Fibroblast of the aortic adventitia (primary cell): ENCODE results near the gene GFOD1. TPM values are rescaled to one million over a fixed set of nuclear protein-coding genes. Genes with fewer than 3 reads are reported as not detected.

Experiments used
- DNase-seq: peaks from one replicate; pipeline ENCODE4 v3.0.0-alpha.2; 2010; ENCODE audit warnings: low read depth
- H3K4me3 ChIP-seq: 2 replicates; pipeline ENCODE4 v1.5.1; 2011; ENCODE audit warnings: low read depth, mild to moderate bottlenecking, control low read depth, low read length, moderate library complexity
- total RNA-seq: library from RNA; depleted of rRNA; stranded (reverse); fragments of >200 nt; gene quantifications from 2 replicates; pipeline ENCODE4 v1.2.3, GENCODE V29; 2012; ENCODE audit warnings: low replicate concordance
- TF ChIP-seq, protein P1 (sequence below): IDR thresholded peaks from 2 replicates; pipeline ENCODE4 v1.5.1; 2011; ENCODE audit warnings: mild to moderate bottlenecking, low read length, control low read depth, inconsistent platforms; ENCODE audit not compliant: insufficient read depth

GFOD1 gene
- total RNA-seq, 1 donor = 2.6 TPM

DNA sequence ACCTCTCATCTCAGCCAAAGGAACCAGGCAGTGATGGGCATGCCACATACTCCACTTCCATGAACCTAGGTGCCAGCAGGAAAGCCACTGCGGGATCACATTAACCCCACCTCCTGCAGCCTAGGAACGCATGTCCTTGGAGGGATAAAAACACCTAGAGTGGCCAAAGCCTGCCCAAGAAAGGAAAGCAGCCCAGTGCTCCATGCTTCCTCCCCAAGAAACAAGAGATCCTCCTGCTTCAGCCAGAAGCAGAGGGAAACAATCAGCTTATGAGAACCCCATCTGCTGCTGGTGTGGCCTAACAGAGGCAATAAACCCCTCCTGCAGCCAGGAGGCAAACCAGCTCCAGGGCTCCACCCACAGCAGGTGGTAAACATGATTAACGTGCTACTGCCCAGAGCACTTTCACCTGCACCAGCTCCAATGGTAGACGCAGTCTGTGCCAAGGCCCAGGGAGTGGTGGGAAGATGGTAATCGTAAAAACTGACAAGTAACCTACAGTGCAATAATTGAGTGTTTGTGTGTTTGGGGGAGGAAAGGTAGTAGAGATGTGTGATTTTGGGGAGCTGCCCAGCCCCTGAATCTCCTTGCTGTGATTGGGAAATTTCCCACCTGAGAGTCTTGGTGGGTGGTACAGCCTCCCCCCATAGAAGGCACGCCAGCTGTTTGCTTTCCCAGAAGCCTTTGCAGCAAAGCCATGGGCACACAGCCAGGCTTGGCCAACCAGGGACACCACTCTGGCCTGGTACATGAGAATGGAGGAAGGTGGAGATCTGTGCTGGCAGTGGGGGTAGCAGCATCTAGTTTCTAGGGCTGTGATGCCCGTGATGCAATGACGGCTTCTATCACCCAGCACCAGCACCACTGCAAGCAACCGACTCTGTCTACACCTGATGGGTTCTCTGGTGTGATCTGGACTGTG, 108.5 kb downstream of the GFOD1 start:
- DNase-seq = no peak
- no peak overlapping the region for H3K4me3 ChIP-seq
- TF ChIP-seq, protein P1, sequence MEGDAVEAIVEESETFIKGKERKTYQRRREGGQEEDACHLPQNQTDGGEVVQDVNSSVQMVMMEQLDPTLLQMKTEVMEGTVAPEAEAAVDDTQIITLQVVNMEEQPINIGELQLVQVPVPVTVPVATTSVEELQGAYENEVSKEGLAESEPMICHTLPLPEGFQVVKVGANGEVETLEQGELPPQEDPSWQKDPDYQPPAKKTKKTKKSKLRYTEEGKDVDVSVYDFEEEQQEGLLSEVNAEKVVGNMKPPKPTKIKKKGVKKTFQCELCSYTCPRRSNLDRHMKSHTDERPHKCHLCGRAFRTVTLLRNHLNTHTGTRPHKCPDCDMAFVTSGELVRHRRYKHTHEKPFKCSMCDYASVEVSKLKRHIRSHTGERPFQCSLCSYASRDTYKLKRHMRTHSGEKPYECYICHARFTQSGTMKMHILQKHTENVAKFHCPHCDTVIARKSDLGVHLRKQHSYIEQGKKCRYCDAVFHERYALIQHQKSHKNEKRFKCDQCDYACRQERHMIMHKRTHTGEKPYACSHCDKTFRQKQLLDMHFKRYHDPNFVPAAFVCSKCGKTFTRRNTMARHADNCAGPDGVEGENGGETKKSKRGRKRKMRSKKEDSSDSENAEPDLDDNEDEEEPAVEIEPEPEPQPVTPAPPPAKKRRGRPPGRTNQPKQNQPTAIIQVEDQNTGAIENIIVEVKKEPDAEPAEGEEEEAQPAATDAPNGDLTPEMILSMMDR = no peak

DNA sequence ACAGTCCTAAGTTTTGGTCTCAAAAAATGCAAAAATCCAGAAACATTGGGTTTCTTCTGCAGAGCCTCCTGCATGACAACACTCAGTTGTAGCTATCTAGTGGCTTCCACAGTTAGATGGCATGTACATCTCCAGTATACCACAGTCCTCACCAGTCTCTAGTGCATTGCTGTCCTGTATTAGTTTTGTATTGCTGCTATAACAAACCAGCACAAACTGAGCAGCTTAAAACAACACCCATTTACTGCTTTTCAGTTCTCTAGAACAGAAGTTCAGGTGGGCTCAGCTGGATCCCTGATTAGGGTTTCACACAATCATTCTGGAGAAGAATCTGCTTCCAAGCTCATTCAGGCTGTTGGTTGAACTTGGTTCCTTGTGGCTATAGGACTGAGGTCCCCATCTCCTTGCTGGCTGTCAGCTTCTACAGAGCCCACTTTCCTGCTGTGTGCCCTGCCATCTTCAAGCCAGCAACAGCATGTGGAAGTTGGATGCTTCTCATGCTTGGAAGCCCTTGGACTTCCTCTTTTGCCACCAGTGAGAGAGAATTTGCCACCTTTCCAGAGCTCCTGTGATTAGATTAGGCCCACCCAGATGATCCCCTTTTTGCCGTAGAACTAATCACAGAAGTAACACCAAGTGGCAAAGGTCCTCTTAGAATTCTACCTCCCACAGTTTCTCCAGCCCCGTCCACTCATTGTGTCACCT, 110.2 kb downstream of the GFOD1 start:
- TF ChIP-seq, protein P1 = no peak
- DNase-seq = no peak
- no peak overlapping the region for H3K4me3 ChIP-seq

DNA sequence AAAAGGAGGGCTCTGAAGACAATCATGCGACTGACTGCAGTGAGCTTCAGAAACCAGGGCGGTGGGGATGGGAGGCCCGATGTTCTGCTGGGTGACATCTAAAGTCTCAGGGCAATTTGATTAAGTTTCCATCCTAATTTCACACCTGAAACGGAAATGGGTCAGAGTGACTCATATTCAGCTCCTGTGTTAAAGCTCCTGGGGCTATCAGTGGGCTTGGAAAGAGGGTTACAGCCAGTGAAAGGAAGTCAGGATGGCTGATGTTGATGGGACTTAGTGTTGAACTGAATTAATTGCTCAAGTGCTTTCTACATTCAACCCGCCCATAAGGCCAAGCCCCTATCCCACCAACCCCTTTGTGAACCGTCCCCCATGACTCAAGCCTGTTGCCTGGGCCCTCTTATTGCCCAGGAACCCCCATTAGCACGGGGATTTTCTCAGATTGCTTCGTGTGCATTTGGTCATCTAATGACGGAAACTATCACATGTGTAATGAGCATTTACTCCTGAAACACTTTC, 112.0 kb downstream of the GFOD1 start:
- DNase-seq = no peak
- TF ChIP-seq, protein P1 = no peak
- no peak overlapping the region for H3K4me3 ChIP-seq

DNA sequence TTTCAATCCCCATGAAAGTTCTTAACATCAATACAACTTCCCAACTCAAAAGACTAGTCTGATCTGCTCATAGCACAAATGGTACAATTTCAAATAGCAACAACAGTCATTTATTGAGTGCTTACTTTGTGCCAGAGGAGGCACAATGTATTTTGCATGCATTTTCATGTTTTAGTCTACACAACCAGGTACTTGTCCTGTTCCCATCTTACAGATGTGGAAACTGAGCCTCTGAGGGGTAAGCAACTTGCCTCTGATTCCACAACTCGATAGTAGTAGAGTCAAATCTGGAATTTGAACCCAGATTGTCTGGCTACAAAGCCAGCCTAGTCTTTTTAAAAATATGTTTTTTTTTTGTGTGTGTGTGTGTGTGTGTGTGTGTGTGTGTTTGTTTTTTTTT, 113.5 kb downstream of the GFOD1 start:
- DNase-seq = no peak
- TF ChIP-seq, protein P1 = no peak
- no peak overlapping the region for H3K4me3 ChIP-seq

DNA sequence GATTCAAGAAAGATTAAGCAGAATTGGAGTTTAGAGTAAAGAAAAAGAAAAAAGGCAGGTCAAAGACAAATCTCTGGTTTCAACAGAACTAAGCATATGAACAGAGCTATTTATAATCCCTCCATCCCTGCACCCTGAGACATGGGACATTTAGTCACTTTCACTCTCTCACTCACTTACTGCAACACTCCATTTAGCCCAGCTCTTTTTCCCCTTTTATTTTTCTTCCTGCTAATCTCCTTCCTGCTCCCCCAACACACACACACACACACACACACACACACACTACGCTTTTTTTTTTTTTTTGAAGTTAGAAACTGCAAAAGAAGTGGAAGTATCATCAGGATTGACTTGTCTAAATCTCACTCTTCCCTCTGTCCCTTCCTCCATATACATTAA, 113.9 kb downstream of the GFOD1 start:
- TF ChIP-seq, protein P1 = no peak
- no peak overlapping the region for H3K4me3 ChIP-seq
- peak; percentile 21 for DNase-seq

DNA sequence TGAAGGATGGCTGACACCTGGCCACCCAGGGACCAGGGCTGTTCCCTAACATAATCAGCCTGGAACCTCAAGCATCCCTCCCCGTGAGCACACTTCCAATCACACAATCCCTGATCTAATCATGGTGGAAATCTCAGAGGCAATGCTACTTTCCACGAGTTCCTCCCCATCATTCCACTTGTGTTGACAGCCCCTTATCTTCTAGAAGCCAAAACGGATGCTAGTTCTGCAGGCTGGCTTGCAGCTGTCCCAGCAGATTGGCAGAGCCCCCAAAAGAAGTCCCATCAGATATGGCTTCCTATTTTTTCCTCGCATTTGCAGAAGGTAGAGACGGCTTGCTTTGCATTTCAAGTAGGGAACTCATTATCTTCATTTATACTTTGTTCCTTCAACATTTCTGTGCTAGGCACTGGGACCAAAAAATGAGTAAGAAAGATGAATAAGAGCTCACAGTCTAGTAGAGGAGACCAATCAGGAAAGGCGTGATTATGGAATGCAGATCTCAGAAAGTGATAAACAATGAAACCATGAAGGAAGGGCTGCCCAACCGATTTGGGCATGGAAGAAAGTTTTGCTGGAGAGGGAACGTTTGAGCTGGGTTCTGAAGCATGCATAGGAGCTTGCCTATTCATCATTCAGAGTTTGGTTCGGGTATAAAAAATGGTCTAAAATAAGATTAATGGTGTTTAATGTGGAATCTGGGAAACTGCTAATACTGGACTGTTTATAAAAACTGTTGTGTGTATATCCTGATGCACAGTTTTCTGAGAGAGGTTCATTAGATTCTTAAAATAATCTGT, 114.5 kb downstream of the GFOD1 start:
- no peak overlapping the region for H3K4me3 ChIP-seq
- DNase-seq = no peak
- TF ChIP-seq, protein P1 = no peak
